PC-3 (cell line): ENCODE results near the gene PTGIS.

ENCODE experiments used
- CTCF ChIP-seq: fragments of 300-600 bp; sonication (generic); conservative IDR thresholded peaks from 2 replicates; pipeline ENCODE4 v1.5.1; 2017; ENCODE audit warnings: antibody characterized with exemption, low read depth, mild to moderate bottlenecking, low read length
- EZH2 ChIP-seq: fragments of 300-600 bp; sonication (generic); IDR thresholded peaks from one replicate; pipeline ENCODE4 v1.6.1; 2017; ENCODE audit warnings: antibody characterized with exemption, mild to moderate bottlenecking, low read length; ENCODE audit not compliant: unreplicated experiment
- EZH2phosphoT487 ChIP-seq: fragments of 300-600 bp; sonication (generic); IDR thresholded peaks from 2 replicates; pipeline ENCODE4 v1.6.1; 2018; ENCODE audit warnings: mild to moderate bottlenecking, antibody characterized with exemption, low read length, borderline replicate concordance

DNA sequence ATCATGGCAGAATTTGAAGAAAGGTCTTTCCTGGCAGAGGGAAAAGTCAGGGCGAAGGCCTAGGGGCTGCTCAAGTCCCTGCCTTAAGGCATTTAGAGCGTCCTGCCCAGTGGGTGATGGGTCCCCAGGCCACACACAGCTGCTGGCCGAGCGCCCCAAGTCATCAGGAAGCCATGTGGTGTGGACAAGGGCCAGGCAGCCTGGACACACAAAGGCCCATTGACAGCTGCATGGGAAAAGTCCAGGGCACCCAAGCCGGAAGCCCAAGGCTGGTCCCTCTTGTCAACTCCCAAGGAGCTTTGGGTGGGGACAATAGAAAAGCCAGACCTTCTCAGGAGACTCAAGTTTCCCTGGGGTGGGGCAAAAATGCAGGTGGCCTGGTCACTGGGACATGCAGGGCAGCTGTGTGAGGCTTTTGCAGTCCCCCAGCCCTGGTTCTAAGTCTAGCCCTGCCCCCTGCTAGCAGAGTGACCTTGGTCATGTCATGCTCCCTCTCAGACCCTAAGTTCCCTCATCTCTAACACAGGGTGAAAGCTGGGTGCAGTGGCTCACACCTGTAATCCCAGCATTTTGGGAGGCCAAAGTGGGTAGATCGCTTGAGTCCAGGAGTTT is 44.3 kb upstream of the PTGIS start:
- no peak for TF ChIP-seq CTCF
- no peak for TF ChIP-seq EZH2phosphoT487
- no peak for TF ChIP-seq EZH2
